Kidney (tissue), 14 donors: ENCODE results near the gene CGNL1. TPM values are rescaled to one million over a fixed set of nuclear protein-coding genes. Genes with fewer than 3 reads are reported as not detected.

Experiments
- DNase-seq, 5 donors: peaks; one replicate each; pipeline ENCODE4 v3.0.0-alpha.2; 2013 to 2020
- FAIRE-seq: peaks from 2 replicates; lab custom pipeline; 2012; peaks lifted over from hg19 to GRCh38; lab: Jason Lieb, UNC
- H3K27ac ChIP-seq, 2 donors: one replicate each; pipeline ENCODE4 v1.7.0; 2013; ENCODE audit warnings: low read depth in 2 of 2, low read length in 2 of 2, inconsistent platforms in 1 of 2
- H3K27me3 ChIP-seq: one replicate; pipeline ENCODE4 v1.7.1; 2013; ENCODE audit warnings: low read length, inconsistent platforms; ENCODE audit not compliant: control insufficient read depth, insufficient read depth
- H3K36me3 ChIP-seq, 3 donors: one replicate each; pipeline versions ENCODE4 v1.7.0 to v1.7.1; 2013; ENCODE audit warnings: low read length in 3 of 3, control low read depth in 1 of 3, inconsistent platforms in 1 of 3; ENCODE audit not compliant: insufficient read depth in 3 of 3, control insufficient read depth in 2 of 3
- H3K4me1 ChIP-seq, 3 donors: one replicate each; pipeline versions ENCODE4 v1.7.0 to v1.7.1; 2013; ENCODE audit warnings: low read length in 3 of 3, inconsistent platforms in 1 of 3, low read depth in 1 of 3; ENCODE audit not compliant: control insufficient read depth in 2 of 3, insufficient read depth in 2 of 3
- H3K4me3 ChIP-seq, 3 donors: one replicate each; pipeline versions ENCODE4 v1.7.0 to v1.8.1; 2013; ENCODE audit warnings: low read length in 3 of 3, control low read depth in 1 of 3, inconsistent platforms in 1 of 3
- H3K9ac ChIP-seq, 3 donors: one replicate each; pipeline versions ENCODE4 v1.7.0 to v1.7.1; 2013; ENCODE audit warnings: low read length in 3 of 3, control low read depth in 1 of 3, inconsistent platforms in 1 of 3
- H3K9me3 ChIP-seq, 3 donors: one replicate each; pipeline versions ENCODE4 v1.7.0 to v1.7.1; 2013; ENCODE audit warnings: low read length in 3 of 3, control low read depth in 1 of 3, inconsistent platforms in 1 of 3; ENCODE audit not compliant: control insufficient read depth in 2 of 3, insufficient read depth in 1 of 3
- CTCF ChIP-seq: IDR thresholded peaks from 3 replicates; pipeline ENCODE4 v1.5.1; 2012; ENCODE audit warnings: mild to moderate bottlenecking, moderate library complexity, borderline replicate concordance; ENCODE audit not compliant: insufficient read depth; ENCODE audit errors: extremely low read depth
- intact Hi-C: fragments of 100-400 bp; cut with DNase I; formaldehyde crosslinking; loops from one replicate; pipeline ENCODE4 v1.11.1; 2022
- polyA plus RNA-seq: library from polyadenylated mRNA; stranded (reverse); fragments of 350-450 nt; fragmentation: Illumina TruSeq; extraction: RNeasy Lipid Tissue Mini Kit (QIAGEN cat#74804); gene quantifications from one replicate; pipeline ENCODE4 v1.2.3, GENCODE V29; 2014; ENCODE audit warnings: low read depth, low replicate concordance; ENCODE audit not compliant: insufficient read depth
- total RNA-seq: library from RNA; stranded (reverse); fragmentation: NEBNext Ultra II Directional; extraction: Animal tissue kit (Norgen Biotek cat#: 25700); gene quantifications from one replicate; pipeline ENCODE4 v1.2.1, GENCODE V29; 2021
- donor health status: control.
- donor health status: control.
- donor health status: control.
- donor health status: control.
- donor health status: control.
- donor health status: DM: yes; HTN: yes; CAD: no.
- donor health status: Normal renal cell carcinoma (clear cell type).

Gene CGNL1
- total and polyA plus RNA-seq, 2 donors from 2014 or later: 62.0 to 81.5 TPM

DNA sequence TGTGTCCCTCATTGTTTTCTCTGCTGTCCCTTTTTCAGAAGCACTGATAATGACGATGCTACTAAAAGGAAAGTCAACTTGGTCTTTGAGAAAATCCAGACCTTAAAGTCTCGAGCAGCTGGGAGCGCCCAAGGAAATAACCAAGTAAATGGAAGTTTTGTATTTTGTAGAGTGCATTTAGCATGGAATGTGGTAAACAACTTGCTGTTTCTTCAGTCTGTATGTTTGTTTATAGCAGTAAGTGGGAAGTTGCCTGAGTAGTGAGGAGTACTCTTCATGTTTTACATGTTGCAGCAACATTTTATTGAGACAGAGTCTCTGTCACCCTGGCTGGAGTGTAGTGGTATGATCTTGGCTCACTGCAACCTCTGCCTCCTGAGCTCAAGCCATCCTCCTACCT lies 66.0 kb downstream of the CGNL1 start:
- Histone ChIP-seq H3K9me3 (no peaks in the 10 kb centered on the region), H3K9ac (no peak overlapping the region), H3K27me3 (no peaks in the 10 kb centered on the region), H3K36me3 (peaks cover 0 to 42% (median 23%) of the 10 kb centered on the region in 3 donors), H3K4me1 (peaks cover 0 to 17% (median 5%) of the 10 kb centered on the region in 3 donors), H3K27ac (no peak overlapping the region), H3K4me3 (no peak overlapping the region)
- DNase-seq: no peak
- intact Hi-C loops: no loop called here
- no peak for TF ChIP-seq CTCF
- FAIRE-seq: no peak

- no peak overlapping the region for H3K27ac ChIP-seq
- H3K4me3 ChIP-seq: no peak overlapping the region
- H3K27me3 ChIP-seq: no peaks in the 10 kb centered on the region
- intact Hi-C loops: no loop called here
- TF ChIP-seq CTCF: no peak
- peaks cover 0 to 17% (median 0%) of the 10 kb centered on the region in 3 donors for H3K4me1 ChIP-seq
- no peaks in the 10 kb centered on the region for H3K9me3 ChIP-seq
- no peak overlapping the region for H3K9ac ChIP-seq
- DNase-seq (no peak), FAIRE-seq (no peak)
- peaks cover 0 to 45% (median 23%) of the 10 kb centered on the region in 3 donors for H3K36me3 ChIP-seq
Measured at GRCh38 chr15:57443486-57443885, 67.2 kb downstream of the CGNL1 start.

GRCh38 chr15:57444877-57445513 lies 68.7 kb downstream of the CGNL1 start:
- FAIRE-seq: no peak
- Histone ChIP-seq H3K27ac (no peak overlapping the region), H3K36me3 (peaks cover 0 to 59% (median 26%) of the 10 kb centered on the region in 3 donors), H3K4me3 (no peak overlapping the region), H3K4me1 (peaks cover 0 to 10% (median 0%) of the 10 kb centered on the region in 3 donors), H3K9me3 (no peaks in the 10 kb centered on the region), H3K27me3 (no peaks in the 10 kb centered on the region), H3K9ac (no peak overlapping the region)
- peak in 2 of 5 donors; percentile 53 to 58 for DNase-seq
- no peak for TF ChIP-seq CTCF
- intact Hi-C loops: no loop called here
